ENCODE data around the gene HTT-AS.
"Not testable (repeated sequence)": the region's sequence is repeated elsewhere in the genome, so short reads cannot be mapped to it uniquely, and the experiment has no call there.

HTT-AS gene

GRCh38 chr4:3074078-3074845 is at the start of gene HTT-AS, which contains the start of gene HTT:
Gene HTT-AS, minus strand, starts transcription at chr4:3074538.
Gene HTT, plus strand, starts transcription at chr4:3074681. Its CDS starts 145 bp downstream, at chr4:3074826.
- peak; percentile 94 to 97 for DNase-seq

DNA sequence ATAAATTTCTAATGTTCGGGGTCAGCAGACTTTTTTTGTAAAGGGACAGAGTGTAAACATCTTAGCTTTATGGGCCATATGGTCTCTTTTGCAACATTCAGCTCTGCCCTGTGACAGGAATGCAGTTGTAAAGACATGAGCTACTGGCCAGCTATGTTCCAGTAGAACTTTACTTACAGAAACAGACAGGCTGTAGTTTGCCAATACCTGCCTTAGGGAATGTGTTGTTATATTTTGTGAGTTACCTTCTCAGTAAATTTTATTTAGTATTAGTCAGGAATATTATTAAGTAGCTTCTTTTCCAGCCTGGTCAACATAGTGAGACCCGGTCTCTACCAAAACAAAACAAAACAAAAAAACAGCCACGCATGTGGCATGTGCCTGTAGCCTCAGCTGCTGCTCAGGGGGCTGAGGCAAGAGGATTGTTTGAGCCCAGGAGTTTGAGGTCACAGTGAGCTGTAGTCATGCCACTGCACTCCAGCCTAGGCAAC is 48.9 kb upstream of the HTT-AS start:
- DNase-seq, result no peak

GRCh38 chr4:3122081-3122563 is 47.8 kb upstream of the HTT-AS start:
- no peak for DNase-seq

- no peak for DNase-seq
Observed at GRCh38 chr4:3121596-3121995, 47.3 kb upstream of the HTT-AS start.

DNA sequence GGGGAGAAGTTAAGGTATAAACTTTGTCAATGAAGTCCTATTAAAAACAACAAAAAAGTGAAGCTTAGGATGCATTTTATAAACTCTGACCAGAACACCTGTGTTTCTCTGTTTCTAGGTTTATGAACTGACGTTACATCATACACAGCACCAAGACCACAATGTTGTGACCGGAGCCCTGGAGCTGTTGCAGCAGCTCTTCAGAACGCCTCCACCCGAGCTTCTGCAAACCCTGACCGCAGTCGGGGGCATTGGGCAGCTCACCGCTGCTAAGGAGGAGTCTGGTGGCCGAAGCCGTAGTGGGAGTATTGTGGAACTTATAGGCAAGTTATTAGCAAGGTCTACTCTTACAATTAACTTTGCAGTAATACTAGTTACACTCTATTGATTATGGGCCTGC is 46.8 kb upstream of the HTT-AS start:
- no peak for DNase-seq

DNA sequence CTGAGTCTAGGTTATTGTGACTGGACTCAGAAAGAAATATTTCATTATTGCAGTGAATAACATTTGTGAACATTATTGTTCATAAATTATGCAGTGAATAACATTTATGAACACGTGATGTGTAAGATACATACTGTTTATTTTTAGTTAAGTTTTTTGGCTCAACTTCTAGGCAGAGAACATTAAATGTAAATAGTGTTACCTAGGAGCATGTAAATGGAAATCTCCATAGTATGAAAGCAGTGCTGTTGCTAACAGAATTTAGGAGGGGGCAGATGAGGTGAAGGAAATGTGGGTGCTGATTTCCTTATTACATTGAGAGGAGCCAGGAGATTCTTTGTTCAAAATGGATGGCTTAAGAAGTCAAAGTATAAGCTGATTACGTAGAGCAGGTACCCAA is 45.1 kb upstream of the HTT-AS start:
- no peak for DNase-seq

DNA sequence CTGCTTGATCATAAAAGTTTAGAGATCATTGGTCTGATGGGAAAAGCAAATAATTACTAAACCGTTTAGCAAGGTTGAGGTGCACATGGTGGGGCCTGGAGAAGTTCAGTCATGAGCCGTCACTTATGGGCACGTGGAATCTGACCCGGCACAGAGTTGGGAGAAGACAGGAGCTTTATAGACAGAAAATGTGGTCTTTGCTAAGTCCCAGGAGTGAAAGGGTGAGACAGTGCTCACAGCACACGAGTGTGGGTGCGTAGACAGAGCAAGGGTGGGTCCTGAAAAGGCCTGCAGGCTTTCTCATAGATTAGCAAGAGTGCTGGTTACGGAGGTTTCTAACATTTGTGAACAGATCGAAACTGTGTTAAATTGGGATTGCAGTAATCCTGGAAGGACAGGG is 44.0 kb upstream of the HTT-AS start:
- no peak for DNase-seq

DNA sequence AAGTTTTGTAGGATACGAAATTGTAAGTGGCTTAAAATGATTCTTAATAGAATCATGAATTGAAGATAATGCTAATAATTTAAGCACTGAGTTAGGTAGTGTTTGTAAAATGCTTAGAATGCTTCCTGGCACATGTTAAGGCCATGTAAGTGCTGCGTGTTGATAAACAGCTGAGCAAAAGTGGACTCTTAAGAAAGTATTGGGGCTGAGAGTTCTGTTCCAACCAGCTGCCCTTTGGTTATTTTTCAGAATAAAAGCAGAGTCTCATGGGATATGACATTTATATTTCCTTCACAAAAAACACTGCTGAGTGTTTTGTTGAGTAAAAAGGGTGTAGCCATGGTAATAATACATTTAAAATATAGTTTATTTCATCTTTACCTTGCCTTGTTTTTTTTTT is 42.6 kb upstream of the HTT-AS start:
- DNase-seq, result no peak

DNA sequence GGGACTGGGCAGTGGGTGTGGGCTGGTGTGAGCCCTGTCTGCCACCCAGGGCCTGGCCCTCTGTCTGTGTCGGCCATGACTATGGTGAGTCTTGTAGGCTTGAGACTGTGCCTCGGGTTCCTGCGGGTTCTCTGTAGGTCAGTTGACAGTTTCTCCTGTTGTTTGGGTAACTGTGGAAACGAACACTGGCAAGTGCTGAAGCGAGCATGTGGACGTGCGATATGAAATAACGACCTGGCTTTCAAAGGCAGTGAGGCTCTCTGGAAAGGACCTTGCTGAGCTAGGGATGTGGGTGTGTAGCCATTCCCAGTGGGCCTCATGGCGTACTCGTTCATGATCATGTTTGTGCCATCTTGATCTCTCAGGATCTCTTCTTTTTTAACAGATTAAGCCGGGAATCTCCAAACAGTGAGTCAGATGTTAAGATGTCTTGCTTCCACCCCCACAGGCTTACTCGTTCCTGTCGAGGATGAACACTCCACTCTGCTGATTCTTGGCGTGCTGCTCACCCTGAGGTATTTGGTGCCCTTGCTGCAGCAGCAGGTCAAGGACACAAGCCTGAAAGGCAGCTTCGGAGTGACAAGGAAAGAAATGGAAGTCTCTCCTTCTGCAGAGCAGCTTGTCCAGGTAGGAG is 41.4 kb upstream of the HTT-AS start:
- DNase-seq, result no peak

GRCh38 chr4:3114377-3114776 is 40.0 kb upstream of the HTT-AS start:
- no peak for DNase-seq

DNA sequence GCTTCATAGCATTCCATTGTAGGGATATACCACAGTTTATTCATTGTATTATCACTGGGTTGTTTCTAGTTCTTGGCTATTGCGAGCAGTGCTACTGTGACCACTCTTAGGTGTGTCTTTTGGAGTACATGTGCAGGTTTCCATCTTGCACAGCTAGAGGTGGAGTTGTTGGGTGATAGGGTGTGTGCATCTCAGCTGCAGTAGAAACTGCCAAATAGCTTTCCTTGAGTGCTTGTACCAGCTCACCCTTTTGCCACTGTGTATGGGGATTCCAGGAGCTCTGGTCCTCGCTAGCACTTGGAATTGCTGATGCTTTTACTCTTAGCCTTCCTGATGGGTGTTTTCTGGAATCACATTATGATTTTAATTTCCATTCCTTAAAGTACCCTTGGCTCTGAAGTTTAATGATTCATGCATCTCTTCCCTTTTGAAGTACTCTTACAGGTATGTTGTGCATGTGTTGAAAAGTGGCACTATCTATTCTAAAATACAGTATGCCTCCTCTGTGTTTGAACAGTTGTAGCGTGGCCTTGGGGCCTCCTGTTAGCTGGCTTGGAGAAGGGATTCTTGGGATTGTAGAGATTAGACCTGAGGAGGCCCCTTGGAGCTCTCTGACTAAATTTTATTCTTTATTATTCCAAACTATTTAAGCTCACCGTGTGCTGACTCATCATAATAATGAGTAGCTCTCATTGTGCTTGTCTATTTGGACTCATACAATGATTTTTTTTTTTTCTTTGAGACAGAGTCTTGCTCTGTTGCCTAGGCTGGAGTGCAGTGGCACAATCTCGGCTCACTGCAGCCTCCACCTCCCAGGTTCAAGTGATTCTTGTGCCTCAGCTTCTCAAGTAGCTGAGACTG is 38.5 kb upstream of the HTT-AS start:
- no peak for DNase-seq

- no peak for DNase-seq
Observed at GRCh38 chr4:3112201-3112600, 37.9 kb upstream of the HTT-AS start.

GRCh38 chr4:3111461-3111860 is 37.1 kb upstream of the HTT-AS start:
- DNase-seq, result no peak

DNA sequence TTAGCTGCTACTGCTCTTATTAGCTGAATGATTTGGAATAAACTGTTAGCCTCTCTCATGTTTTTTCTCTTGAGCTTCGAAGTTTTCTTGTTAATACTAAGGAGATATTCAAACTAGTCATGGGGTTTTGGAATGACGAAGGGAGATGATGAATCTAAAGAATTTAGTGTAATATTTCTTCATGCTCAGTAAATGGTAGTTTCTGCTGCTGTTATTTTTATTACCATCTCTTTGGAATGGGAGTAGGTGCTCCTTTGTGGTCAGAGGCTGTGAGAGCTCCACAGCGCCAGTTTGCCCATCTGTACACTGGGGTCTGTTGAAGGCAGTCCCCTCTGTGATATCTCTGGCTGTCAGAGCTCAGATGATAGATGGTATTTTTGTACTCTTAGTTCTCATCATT is 33.9 kb upstream of the HTT-AS start:
- DNase-seq, result no peak

DNA sequence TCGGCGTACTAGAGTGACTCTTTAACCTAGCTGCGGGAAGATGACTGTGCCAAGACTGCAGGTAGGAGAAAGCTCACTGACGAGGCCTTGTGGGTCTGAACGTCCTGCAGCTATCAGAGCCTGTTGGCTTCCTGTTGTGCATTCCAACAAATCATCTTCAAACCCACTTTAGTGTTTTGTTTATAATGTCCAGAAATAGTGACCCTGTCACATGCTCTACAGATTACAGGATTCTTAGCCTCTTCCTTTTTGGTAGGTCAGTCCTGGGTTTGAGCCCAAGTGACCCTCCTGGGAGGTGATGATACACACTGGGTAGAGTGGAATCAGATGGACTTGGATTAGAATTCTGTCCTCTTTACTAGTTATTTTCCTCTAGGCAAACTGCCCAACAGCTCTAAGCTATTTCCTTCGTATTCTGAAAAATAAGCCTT is 33.4 kb upstream of the HTT-AS start:
- DNase-seq, result no peak

- DNase-seq, result no peak
Observed at GRCh38 chr4:3107271-3107670, 32.9 kb upstream of the HTT-AS start.

- DNase-seq, result peak; percentile 81 to 84
Observed at GRCh38 chr4:3106339-3107186, 32.2 kb upstream of the HTT-AS start.

DNA sequence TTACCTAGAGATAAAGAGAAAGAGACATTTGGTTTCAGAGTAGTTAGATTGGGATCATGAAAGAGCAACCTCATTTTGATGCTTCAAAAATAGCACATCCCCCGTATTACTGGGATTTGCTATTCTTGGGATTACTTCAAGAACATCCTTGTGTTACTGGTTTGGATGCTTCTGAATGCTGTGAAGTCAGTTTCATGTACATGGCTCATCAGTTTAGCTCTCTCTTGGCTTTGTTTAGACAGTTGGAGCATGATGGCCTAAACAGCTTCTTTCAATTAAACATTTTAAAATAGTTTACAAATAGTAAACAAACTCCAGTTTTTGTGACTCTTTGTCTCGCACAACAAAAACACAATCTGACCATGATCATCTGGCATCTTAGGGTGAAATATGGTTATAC is 24.0 kb upstream of the HTT-AS start:
- no peak for DNase-seq

- DNase-seq, result no peak
Observed at GRCh38 chr4:3096202-3096601, 21.9 kb upstream of the HTT-AS start.

- DNase-seq, result not testable (repeated sequence)
Observed at GRCh38 chr4:3094701-3095100, 20.4 kb upstream of the HTT-AS start.

- DNase-seq, result no peak
Observed at GRCh38 chr4:3091464-3091863, 17.1 kb upstream of the HTT-AS start.

GRCh38 chr4:3087115-3087797 is 12.9 kb upstream of the HTT-AS start:
- no peak for DNase-seq
